HT1080 (cell line): ENCODE measurements around the gene CFAP300. TPM values are rescaled to one million over a fixed set of nuclear protein-coding genes. Genes with fewer than 3 reads are reported as not detected.

Experiments
- DNase-seq: peaks from one replicate; pipeline ENCODE4 v3.0.0-alpha.2; 2015; ENCODE audit warnings: low read depth
- total RNA-seq: library from RNA; depleted of rRNA; stranded (reverse); fragments of >200 nt; shearing (Covaris generic); gene quantifications from 2 replicates; pipeline ENCODE4 v1.2.3, GENCODE V29; 2014

CFAP300 gene
- total RNA-seq, 1 experiment from 2014 or later: 0.05 TPM

- no peak for DNase-seq
Measured at GRCh38 chr11:102071497-102072472, 24.5 kb downstream of the CFAP300 start.

- DNase-seq: no peak
Measured at GRCh38 chr11:102073253-102073652, 26.0 kb downstream of the CFAP300 start.

- no peak for DNase-seq
Measured at GRCh38 chr11:102079625-102080024, 32.4 kb downstream of the CFAP300 start.

- DNase-seq: no peak
Measured at GRCh38 chr11:102081313-102081712, 34.1 kb downstream of the CFAP300 start.

- DNase-seq: no peak
Measured at GRCh38 chr11:102085864-102086551, 38.8 kb downstream of the CFAP300 start.

GRCh38 chr11:102097186-102097585, 49.9 kb downstream of the CFAP300 start:
- no peak for DNase-seq

- no peak for DNase-seq
Measured at GRCh38 chr11:102099755-102100154, 52.5 kb downstream of the CFAP300 start.

GRCh38 chr11:102108734-102109440, 61.6 kb downstream of the CFAP300 start:
- peak; percentile 8 for DNase-seq

GRCh38 chr11:102109896-102110760, 62.9 kb downstream of the CFAP300 start, which contains the start of gene YAP1:
TSS of gene YAP1 (plus strand) at chr11:102110447. CDS start at chr11:102110849, 402 bp downstream.
- DNase-seq: peak; percentile 90

- DNase-seq: no peak
Measured at GRCh38 chr11:102110761-102111010, 63.4 kb downstream of the CFAP300 start.

GRCh38 chr11:102111011-102111786, 64.0 kb downstream of the CFAP300 start:
- peak; percentile 78 for DNase-seq

GRCh38 chr11:102111787-102112508, 64.7 kb downstream of the CFAP300 start:
- DNase-seq: peak; percentile 89

GRCh38 chr11:102112509-102112821, 65.2 kb downstream of the CFAP300 start:
- no peak for DNase-seq

- DNase-seq: no peak
Measured at GRCh38 chr11:102114032-102114431, 66.8 kb downstream of the CFAP300 start.

- peak; percentile 27 for DNase-seq
Measured at GRCh38 chr11:102115557-102115956, 68.3 kb downstream of the CFAP300 start.

GRCh38 chr11:102116453-102117205, 69.4 kb downstream of the CFAP300 start:
- no peak for DNase-seq

- DNase-seq: no peak
Measured at GRCh38 chr11:102117472-102118113, 70.4 kb downstream of the CFAP300 start.

- no peak for DNase-seq
Measured at GRCh38 chr11:102118937-102119336, 71.7 kb downstream of the CFAP300 start.
